HL-60/S4 (cell line): ENCODE data around the gene DNAH11.
"Not testable (repeated sequence)": the region's sequence is repeated elsewhere in the genome, so short reads cannot be mapped to it uniquely, and the experiment has no call there.

ENCODE experiments used
- in situ Hi-C: fragments of 300-500 bp; cut with MboI; formaldehyde crosslinking; loops from 2 replicates; pipeline ENCODE4 v1.14.3; 2022; ENCODE audit warnings: low sequenced_read_pairs

The DNAH11 gene

DNA sequence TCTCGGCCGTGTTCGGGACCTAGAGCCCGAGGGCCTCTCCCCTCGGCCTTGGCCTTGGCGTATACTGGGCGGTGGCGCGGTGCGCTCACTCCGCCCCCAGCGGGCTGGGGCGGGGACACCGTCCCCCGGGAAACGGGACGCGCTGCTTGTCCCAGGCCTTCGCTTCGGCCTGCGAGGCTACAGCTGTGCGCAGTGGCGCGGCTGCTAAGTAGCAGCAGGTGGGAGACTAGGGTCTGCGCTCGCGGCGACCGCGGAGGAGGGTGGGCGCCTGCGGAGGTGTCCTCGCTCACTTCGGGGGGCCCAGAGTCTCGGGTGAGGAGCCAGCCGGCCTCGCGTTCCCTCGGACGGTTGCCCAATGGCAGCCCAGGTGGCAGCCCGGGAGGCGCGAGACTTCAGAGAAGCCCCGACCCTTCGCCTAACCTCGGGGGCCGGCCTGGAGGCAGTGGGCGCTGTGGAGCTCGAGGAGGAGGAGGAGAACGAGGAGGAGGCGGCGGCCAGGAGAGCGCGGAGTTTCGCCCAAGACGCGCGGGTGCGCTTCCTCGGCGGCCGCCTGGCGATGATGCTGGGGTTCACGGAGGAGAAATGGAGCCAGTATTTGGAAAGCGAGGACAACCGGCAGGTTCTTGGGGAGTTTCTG lies at the start of gene DNAH11:
Gene DNAH11 (plus strand): TSS at position 149 of the 637 bp plus-strand sequence. CDS start 207 bp downstream, at position 356.
- in situ Hi-C loops: no loop called here

GRCh38 chr7:21495731-21496130 lies 47.1 kb upstream of the DNAH11 start:
- in situ Hi-C loops: no loop called here

DNA sequence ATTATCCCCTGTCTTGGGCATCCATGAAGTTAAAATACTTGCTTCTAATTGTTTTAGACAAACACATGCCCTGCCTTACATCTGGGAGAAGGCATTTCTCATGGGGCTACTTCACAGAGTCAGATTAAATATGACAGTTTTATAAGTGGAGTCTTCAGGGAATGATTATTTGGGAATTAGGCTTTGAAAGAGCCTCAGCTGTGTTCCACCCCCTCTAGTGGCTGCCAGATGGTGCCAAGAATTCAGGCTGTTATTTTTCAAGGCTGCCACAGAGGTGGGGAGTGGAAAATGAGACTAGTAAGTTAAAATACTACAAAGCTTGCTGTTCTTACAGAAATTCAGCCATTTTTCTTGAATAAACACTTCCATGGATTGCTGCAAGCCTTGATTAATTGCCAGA lies 45.8 kb upstream of the DNAH11 start:
- in situ Hi-C loops: no loop called here

DNA sequence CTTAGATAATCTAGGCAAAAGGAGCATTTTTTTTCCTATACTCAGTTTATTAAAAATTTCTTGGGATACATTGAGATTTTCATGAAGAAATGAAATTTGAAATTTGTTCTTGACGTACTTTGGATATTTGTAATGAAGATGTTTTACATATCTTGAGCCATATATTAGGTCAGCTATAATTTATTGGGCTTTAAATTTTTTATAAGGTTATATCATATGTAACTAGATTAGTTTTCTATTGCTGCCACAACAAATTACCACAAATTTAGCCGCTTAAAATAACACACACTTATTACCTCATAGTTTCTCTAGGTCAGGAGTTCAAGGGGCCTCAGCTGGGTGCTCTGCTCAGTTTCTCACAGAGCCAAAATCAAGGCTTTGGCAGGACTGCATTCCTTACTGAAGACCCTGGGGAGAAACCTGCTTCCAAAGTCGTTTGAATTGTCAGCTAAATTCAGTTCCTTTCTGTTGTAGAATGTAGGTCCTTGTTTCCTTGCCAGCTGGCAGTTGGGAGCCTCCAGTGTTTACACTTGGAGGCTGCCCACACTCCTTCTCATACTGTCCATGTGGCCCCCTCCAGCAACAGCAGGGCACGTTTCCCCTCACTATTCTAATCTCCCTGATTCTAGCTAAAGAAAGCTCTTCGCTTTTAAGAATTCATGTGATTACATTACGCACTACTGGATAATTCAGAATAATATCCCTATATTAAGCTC lies 42.6 kb upstream of the DNAH11 start:
- in situ Hi-C loops: no loop called here

GRCh38 chr7:21504021-21504420 lies 38.8 kb upstream of the DNAH11 start:
- in situ Hi-C loops: no loop called here

GRCh38 chr7:21507627-21508343 lies 35.1 kb upstream of the DNAH11 start:
- in situ Hi-C loops: no loop called here

GRCh38 chr7:21508538-21508937 lies 34.3 kb upstream of the DNAH11 start:
- in situ Hi-C loops: no loop called here

DNA sequence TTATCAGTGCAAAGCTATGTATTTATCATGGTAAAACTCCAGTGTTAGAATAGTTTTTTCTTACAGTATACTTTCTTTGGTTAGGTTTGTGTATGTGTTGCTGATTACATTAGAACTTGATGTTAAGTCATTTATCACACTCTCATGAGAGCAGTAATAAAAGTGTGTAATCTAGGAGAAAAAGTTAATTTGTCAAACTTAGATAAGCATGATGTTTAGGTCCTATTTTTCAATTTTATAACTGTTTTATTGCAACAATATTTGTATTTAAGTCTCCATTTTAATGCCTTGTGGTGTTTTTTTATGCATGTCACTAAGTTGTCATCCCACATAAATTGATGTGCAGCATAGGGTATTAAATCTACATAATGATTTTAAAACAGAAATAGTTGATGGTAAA lies 28.8 kb upstream of the DNAH11 start:
- in situ Hi-C loops: no loop called here

DNA sequence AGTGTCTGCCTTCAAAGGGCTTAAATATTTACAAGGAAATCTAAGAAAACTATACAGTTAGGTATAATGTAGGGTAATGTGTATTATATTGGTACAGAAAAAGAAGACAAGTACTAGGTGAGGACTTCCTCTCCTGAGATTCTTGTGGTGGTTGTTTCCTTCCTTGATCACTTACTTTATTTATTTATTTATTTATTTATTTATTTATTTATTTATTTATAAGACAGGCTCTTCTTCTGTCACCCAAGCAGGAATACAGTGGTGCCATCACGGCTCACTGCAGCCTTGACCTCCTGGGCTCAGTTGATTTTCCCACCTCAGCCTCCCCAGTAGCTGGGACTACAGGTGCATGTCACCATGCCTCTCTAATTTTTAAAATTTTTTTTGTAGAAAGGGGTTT lies 18.2 kb upstream of the DNAH11 start:
- in situ Hi-C loops: no loop called here

DNA sequence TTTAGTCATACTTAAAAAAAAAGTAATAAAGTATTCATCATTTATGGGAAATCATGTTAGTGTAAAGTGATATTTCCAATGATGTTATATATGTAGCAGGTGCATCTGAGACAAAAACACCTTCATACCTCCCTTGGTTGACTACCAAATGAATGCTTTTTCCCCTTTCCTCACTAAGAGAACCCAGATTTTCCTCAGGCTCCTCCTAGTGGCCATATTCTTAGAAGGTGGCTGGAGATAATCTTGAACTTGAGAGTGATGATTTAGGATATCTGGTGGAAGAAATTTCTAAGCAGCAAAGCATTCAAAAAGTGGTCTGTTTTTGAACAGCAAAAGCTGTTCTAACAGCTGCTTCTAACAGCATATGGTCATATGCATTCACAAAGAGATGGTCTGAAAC lies 16.8 kb upstream of the DNAH11 start:
- in situ Hi-C loops: no loop called here

- in situ Hi-C loops: no loop called here
Observed at GRCh38 chr7:21526448-21526847, 16.4 kb upstream of the DNAH11 start.

DNA sequence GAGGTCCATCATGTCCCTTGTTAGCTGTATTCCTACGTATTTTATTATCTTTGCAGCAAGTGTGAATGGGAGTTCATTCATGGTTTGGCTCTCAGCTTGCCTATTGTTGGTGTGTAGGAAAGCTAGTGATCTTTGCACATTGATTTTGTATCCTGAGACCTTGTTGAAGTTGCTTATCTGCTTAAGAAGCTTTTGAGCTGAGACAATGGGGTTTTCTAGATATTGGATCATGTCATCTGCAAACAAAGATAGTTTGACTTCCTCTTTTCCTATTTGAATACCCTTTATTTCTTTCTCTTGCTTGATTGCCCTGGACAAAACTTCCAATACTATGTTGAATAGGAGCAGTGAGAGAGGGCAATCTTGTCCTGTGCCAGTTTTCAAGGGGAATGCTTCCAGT lies 10.4 kb upstream of the DNAH11 start:
- in situ Hi-C loops: not testable (repeated sequence)

DNA sequence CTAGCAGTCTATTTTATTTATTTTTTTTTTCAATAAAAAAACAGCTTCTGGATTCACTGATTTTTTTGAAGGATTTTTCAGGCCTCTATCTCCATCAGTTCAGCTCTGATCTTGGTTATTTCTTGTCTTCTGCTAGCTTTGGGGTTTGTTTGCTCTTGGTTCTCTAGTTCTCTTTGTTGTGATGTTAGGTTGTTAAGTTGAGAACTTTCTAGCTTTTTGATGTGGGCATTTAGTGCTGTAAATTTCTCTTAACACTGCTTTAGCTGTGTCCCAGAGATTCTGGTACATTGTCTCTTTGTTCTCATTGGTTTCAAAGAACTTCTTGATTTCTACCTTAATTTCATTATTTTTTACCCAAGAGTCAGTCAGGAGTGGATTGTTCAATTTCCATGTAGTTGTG lies 9.2 kb upstream of the DNAH11 start:
- in situ Hi-C loops: not testable (repeated sequence)

DNA sequence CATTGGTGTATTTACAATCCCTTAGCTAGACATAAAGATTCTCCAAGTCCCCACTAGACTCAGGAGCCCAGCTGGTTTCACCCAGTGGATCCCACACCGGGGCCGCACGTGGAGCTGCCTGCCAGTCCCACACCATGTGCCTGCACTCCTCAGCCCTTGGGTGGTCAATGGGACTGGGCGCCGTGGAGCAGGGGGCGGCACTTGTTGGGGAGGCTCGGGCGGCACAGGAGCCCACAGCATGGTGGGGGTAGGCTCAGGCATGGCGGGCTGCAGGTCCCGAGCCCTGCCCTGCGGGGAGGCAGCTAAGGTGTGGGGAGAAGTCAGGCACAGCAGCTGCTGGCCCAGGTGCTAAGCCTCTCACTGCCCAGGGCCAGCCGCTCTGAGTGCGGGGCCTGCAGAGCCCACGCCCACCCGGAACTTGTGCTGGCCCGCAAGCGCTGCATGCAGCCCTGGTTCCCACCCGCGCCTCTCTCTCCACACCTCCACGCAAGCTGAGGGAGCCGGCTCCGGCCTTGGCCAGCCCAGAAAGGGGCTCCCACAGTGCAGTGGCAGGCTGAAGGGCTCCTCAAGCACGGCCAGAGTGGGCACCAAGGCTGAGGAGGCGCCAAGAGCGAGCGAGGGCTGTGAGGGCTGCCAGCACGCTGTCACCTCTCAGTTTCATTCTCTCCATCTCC lies 6.3 kb upstream of the DNAH11 start:
- in situ Hi-C loops: not testable (repeated sequence)

DNA sequence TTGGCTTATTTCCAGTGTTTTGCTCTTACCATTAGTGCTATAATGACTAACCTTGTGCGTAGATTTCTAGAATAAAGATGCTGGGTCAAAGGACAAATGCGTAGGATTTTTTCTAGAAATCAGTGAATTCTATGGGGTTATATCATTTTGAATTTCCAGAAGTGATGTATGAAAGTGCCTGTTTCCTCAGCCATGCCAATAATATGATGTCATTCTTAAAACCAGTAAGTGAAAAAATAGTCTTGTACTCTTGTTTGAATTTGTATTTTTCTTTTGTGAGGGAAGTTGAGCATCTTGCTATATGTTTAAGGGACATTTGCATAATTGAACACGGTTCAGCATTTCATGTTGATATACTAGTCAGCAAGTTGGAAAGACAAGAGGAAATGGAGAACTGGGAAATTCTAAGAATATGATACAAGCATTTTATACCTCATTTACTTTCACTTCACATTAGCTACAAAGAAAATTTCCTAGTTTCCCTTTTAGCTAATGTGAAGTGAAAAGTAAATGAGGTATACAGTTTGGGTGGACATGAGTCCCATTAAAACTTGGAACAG lies 3.8 kb upstream of the DNAH11 start:
- in situ Hi-C loops: no loop called here

- in situ Hi-C loops: no loop called here
Observed at GRCh38 chr7:21543528-21544302, 876 bp downstream of the DNAH11 start.

DNA sequence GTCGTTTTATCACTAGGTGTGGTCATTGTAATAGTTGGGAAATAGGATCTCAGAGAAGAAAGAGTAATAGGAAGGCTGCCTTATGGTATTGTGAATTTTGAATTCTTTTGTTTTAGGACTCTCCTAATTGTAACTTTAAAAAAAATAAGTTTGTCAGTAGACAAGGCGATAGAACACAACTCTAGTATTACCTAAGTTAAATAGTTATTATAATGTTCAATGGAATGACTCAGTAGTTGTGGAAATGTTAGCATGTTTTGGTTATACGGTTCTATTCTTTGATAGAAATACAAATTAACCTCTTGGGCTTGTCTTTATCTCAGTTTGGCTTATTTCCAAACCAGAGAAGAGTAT lies 1.4 kb downstream of the DNAH11 start:
- in situ Hi-C loops: no loop called here

DNA sequence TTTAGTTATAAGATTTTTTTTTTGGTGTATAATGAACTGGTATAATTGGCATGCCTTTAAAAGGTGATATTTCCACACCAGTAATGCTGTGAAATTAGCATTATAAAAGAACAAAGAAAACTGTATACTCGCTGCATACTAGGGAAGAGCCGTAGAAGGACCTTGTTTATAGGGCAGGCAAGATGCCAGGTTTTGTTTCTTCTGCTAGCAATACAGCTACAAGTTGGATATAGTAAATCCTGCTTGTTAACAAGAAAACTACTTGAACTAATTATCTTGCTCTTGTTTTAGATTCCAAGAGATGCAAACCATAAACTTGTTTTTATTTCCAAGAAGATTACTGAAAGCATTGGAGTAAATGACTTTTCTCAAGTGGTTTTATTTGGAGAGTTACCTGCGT lies 1.9 kb downstream of the DNAH11 start:
- in situ Hi-C loops: no loop called here

- in situ Hi-C loops: no loop called here
Observed at GRCh38 chr7:21547501-21547900, 4.7 kb downstream of the DNAH11 start.

DNA sequence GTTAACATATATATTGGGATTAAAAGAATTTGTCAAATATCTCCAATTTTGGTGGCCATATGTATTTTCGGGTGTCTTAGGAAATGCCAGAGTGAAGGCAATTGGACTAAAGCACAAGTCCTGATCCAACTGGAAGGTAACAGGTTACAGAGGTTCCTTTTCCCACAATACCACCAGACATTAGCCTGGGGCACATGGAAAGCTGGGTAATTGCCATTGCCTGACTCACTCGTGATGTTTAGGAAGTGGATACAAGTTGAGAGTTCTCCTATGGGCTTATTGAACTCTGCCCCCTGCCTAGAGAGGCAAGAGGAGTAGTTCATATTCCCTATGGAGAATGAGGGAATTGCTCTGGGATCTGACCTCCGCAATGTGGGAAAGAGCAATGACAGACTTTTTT lies 5.7 kb downstream of the DNAH11 start:
- in situ Hi-C loops: no loop called here

- in situ Hi-C loops: no loop called here
Observed at GRCh38 chr7:21550076-21550475, 7.2 kb downstream of the DNAH11 start.
